ENCODE measurements around the gene CNOT6L. TPM values are rescaled to one million over a fixed set of nuclear protein-coding genes. Genes with fewer than 3 reads are reported as not detected.

CNOT6L gene
- total RNA-seq, 1 experiment from 2014 or later = 29.4 TPM

GRCh38 chr4:77861495-77861894 lies 42.3 kb upstream of the CNOT6L start (continued):
- TF ChIP-seq SRF (IDR thresholded peaks at IDR 0.05; ENCODE audit: low read depth) = no peak

- DNase-seq (ENCODE audit: low read depth, low spot score) = no peak
- H3K9ac ChIP-seq (ENCODE audit: low read length) = no peak overlapping the region
- no TSS peak for BruUV-seq (replicated peaks)
- no peaks in the 10 kb centered on the region for H3K27me3 ChIP-seq (ENCODE audit: insufficient read depth, low read length)
- no peak overlapping the region for H3K4me2 ChIP-seq (ENCODE audit: low read length)
- ChIA-PET POLR2A (no interaction called here), RAD21 (ENCODE audit: low non-redundant PET in 1 of 2, low total read pairs in 2 of 2, uncharacterized antibody in 2 of 2, unreplicated experiment in 2 of 2) (no interaction called here), CTCF (no interaction called here)
- no peaks in the 10 kb centered on the region for H3K9me2 ChIP-seq (ENCODE audit: insufficient read depth)
- no peaks in the 10 kb centered on the region for H3K36me3 ChIP-seq (ENCODE audit: control insufficient read depth in 1 of 2, insufficient read depth in 2 of 2, low read length in 2 of 2)
- no peak overlapping the region for H3K4me3 ChIP-seq (replicated peaks in 1 of 2; ENCODE audit: low read depth in 1 of 2, low read length in 2 of 2)
- no peak overlapping the region for H3K27ac ChIP-seq (ENCODE audit: low read depth, low read length)
- H3K79me2 ChIP-seq (ENCODE audit: insufficient read depth, low read length) = peaks cover 16% of the 10 kb centered on the region
- H4K20me1 ChIP-seq (ENCODE audit: insufficient read depth) = no peaks in the 10 kb centered on the region
- peak overlapping the region; percentile 48 for H2AFZ ChIP-seq (ENCODE audit: low read depth, low read length, poor library complexity, severe bottlenecking)
- H3K9me3 ChIP-seq (ENCODE audit: control insufficient read depth in 1 of 2, insufficient read depth in 1 of 2, low read depth in 1 of 2, low read length in 2 of 2) = no peaks in the 10 kb centered on the region
- ATAC-seq = no peak
- peaks cover 6 to 17% of the 10 kb centered on the region in 2 experiments; a peak in 3 of 4 replicates for H3K4me1 ChIP-seq (ENCODE audit: control insufficient read depth in 1 of 2, insufficient read depth in 2 of 2, low read length in 2 of 2)
- no peak for TF ChIP-seq ZNF274 (IDR thresholded peaks at IDR 0.05; ENCODE audit: low read depth, low read length)
- no peak for TF ChIP-seq MAX (IDR thresholded peaks at IDR 0.05)
- no peak for TF ChIP-seq ZBTB33 (IDR thresholded peaks at IDR 0.05; ENCODE audit: extremely low read depth, insufficient replicate concordance, low read length)
- TF ChIP-seq EGR1 (IDR thresholded peaks at IDR 0.05; ENCODE audit: low read depth) = no peak
- TF ChIP-seq EZH2 (IDR thresholded peaks at IDR 0.05) = no peak
- no peak for TF ChIP-seq ELF1 (IDR thresholded peaks at IDR 0.05; ENCODE audit: borderline replicate concordance, low read depth)
- TF ChIP-seq YY1 (IDR thresholded peaks at IDR 0.05; ENCODE audit: extremely low read depth, insufficient replicate concordance, low read depth, low read length) = no peak
- no peak for TF ChIP-seq CTCF (IDR thresholded peaks at IDR 0.05 in 2 of 3, conservative IDR thresholded peaks at IDR 0.05 in 1 of 3; ENCODE audit: borderline replicate concordance in 1 of 3, insufficient read depth in 1 of 3, low read depth in 2 of 3, low read length in 2 of 3)
- TF ChIP-seq TCF7L2 (IDR thresholded peaks at IDR 0.05; ENCODE audit: borderline replicate concordance, extremely low read depth, insufficient read depth, insufficient read length) = no peak
- no peak for TF ChIP-seq FOSL1 (IDR thresholded peaks at IDR 0.05; ENCODE audit: low read depth)
- TF ChIP-seq CBX3 (IDR thresholded peaks at IDR 0.05; ENCODE audit: low read depth) = no peak
- no peak for TF ChIP-seq CEBPB (IDR thresholded peaks at IDR 0.05; ENCODE audit: low read depth)
- TF ChIP-seq JUND (IDR thresholded peaks at IDR 0.05) = no peak
- TF ChIP-seq SRF (IDR thresholded peaks at IDR 0.05; ENCODE audit: low read depth) = no peak
- TF ChIP-seq ZFX (IDR thresholded peaks at IDR 0.05) = no peak
- intact Hi-C loops (cut with micrococcal nuclease) = no loop called here
These were observed 40.1 kb upstream of the CNOT6L start for GRCh38 chr4:77859256-77859655.

Data from HCT116 (cell line).